ENCODE data around the gene CFHR1.

CFHR1 gene

GRCh38 chr1:196877964-196878363 is 58.4 kb downstream of the CFHR1 start:
- peak; percentile 8 for DNase-seq (ENCODE audit: low spot score)

All from AG08395 (cell line).